ENCODE results near the gene ADA.

GRCh38 chr20:44688053-44688625, 36.6 kb upstream of the ADA start:
- no peak for TF ChIP-seq POLR2AphosphoS5 (IDR thresholded peaks at IDR 0.05; ENCODE audit: low read depth, low read length)
- no peak for TF ChIP-seq TAF1 (IDR thresholded peaks at IDR 0.05; ENCODE audit: borderline replicate concordance, insufficient read depth, low read length)
- TF ChIP-seq, protein P1, sequence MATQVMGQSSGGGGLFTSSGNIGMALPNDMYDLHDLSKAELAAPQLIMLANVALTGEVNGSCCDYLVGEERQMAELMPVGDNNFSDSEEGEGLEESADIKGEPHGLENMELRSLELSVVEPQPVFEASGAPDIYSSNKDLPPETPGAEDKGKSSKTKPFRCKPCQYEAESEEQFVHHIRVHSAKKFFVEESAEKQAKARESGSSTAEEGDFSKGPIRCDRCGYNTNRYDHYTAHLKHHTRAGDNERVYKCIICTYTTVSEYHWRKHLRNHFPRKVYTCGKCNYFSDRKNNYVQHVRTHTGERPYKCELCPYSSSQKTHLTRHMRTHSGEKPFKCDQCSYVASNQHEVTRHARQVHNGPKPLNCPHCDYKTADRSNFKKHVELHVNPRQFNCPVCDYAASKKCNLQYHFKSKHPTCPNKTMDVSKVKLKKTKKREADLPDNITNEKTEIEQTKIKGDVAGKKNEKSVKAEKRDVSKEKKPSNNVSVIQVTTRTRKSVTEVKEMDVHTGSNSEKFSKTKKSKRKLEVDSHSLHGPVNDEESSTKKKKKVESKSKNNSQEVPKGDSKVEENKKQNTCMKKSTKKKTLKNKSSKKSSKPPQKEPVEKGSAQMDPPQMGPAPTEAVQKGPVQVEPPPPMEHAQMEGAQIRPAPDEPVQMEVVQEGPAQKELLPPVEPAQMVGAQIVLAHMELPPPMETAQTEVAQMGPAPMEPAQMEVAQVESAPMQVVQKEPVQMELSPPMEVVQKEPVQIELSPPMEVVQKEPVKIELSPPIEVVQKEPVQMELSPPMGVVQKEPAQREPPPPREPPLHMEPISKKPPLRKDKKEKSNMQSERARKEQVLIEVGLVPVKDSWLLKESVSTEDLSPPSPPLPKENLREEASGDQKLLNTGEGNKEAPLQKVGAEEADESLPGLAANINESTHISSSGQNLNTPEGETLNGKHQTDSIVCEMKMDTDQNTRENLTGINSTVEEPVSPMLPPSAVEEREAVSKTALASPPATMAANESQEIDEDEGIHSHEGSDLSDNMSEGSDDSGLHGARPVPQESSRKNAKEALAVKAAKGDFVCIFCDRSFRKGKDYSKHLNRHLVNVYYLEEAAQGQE (IDR thresholded peaks at IDR 0.05; ENCODE audit: insufficient read depth in 1 of 2, low read depth in 2 of 2, low read length in 2 of 2) = no peak
- TF ChIP-seq SIN3A (IDR thresholded peaks at IDR 0.05; ENCODE audit: borderline replicate concordance, insufficient read depth, low read length) = no peak

Data from PFSK-1 (cell line).